Lower leg skin (tissue), 3 donors: Measurements from ENCODE around the gene UNC13A.

ENCODE experiments used
- CTCF ChIP-seq, 3 donors: fragments of 450-650 bp; IDR thresholded peaks; one replicate each; pipeline ENCODE4 v1.5.1; 2016; ENCODE audit warnings: antibody characterized with exemption in 3 of 3, mild to moderate bottlenecking in 3 of 3, moderate library complexity in 2 of 3
- POLR2A ChIP-seq, 2 donors: fragments of 450-650 bp; IDR thresholded peaks; one replicate each; pipeline ENCODE4 v1.6.1; 2016 to 2017; ENCODE audit warnings: antibody characterized with exemption in 2 of 2, mild to moderate bottlenecking in 1 of 2, moderate library complexity in 1 of 2

- no peak for TF ChIP-seq CTCF (IDR thresholded peaks at IDR 0.05)
- no peak for TF ChIP-seq POLR2A (IDR thresholded peaks at IDR 0.05)
These were observed 83.0 kb downstream of the UNC13A start for GRCh38 chr19:17605117-17605516.
